HepG2 (cell line): ENCODE measurements around the gene ZNF747. TPM values are rescaled to one million over a fixed set of nuclear protein-coding genes. Genes with fewer than 3 reads are reported as not detected.
A peak's percentile ranks its signal among the peaks of the same experiment; 100 is the strongest.

ENCODE experiments used
- ADNP ChIP-seq: sonication (generic); formaldehyde crosslinking; IDR thresholded peaks from 2 replicates; pipeline ENCODE4 v1.4.0; 2020; ENCODE audit warnings: missing genetic modification reagents
- HIVEP1 ChIP-seq: sonication (generic); formaldehyde crosslinking; IDR thresholded peaks from 2 replicates; pipeline ENCODE4 v1.4.0; 2020; ENCODE audit warnings: mild to moderate bottlenecking, missing genetic modification reagents
- HMG20B ChIP-seq: conservative IDR thresholded peaks from 2 replicates; pipeline ENCODE4 v1.6.1; 2016; ENCODE audit warnings: missing genetic modification reagents, missing compliant biosample characterization
- KDM1A ChIP-seq: IDR thresholded peaks from 2 replicates; pipeline ENCODE4 v1.6.1; 2016; ENCODE audit warnings: missing compliant biosample characterization
- KLF9 ChIP-seq: IDR thresholded peaks from 2 replicates; pipeline ENCODE4 v1.6.1; 2016; ENCODE audit warnings: low read depth
- MIXL1 ChIP-seq: IDR thresholded peaks from 2 replicates; pipeline ENCODE4 v1.6.1; 2016
- MTA1 ChIP-seq: sonication (generic); formaldehyde crosslinking; IDR thresholded peaks from 2 replicates; pipeline ENCODE4 v1.4.0; 2020; ENCODE audit warnings: missing genetic modification reagents, mild to moderate bottlenecking, borderline replicate concordance
- ONECUT2 ChIP-seq: sonication (generic); formaldehyde crosslinking; IDR thresholded peaks from 2 replicates; pipeline ENCODE4 v1.4.0; 2020; ENCODE audit warnings: missing genetic modification reagents
- PHF21A ChIP-seq: sonication (generic); formaldehyde crosslinking; IDR thresholded peaks from 2 replicates; pipeline ENCODE4 v1.5.0; 2020; ENCODE audit warnings: mild to moderate bottlenecking, missing genetic modification reagents
- RARA ChIP-seq: IDR thresholded peaks from 2 replicates; pipeline ENCODE4 v1.6.1; 2016; ENCODE audit warnings: missing genetic modification reagents, missing compliant biosample characterization
- TFAP4 ChIP-seq: sonication (generic); IDR thresholded peaks from 2 replicates; pipeline ENCODE4 v1.6.1; 2016; ENCODE audit warnings: low read depth, borderline replicate concordance
- ZNF276 ChIP-seq: sonication (generic); formaldehyde crosslinking; IDR thresholded peaks from 2 replicates; pipeline ENCODE4 v1.4.0; 2020; ENCODE audit warnings: mild to moderate bottlenecking, low read depth, missing genetic modification reagents
- ZNF446 ChIP-seq: sonication (generic); formaldehyde crosslinking; IDR thresholded peaks from 2 replicates; pipeline ENCODE4 v1.5.0; 2020; ENCODE audit warnings: mild to moderate bottlenecking, missing genetic modification reagents
- ZNF713 ChIP-seq: sonication (generic); formaldehyde crosslinking; IDR thresholded peaks from 2 replicates; pipeline ENCODE4 v1.4.0; 2020; ENCODE audit warnings: mild to moderate bottlenecking, missing genetic modification reagents
- ZNF788 ChIP-seq: sonication (generic); formaldehyde crosslinking; IDR thresholded peaks from 2 replicates; pipeline ENCODE4 v1.5.0; 2020; ENCODE audit warnings: mild to moderate bottlenecking, missing genetic modification reagents, borderline replicate concordance
- ZNF878 ChIP-seq: sonication (generic); formaldehyde crosslinking; IDR thresholded peaks from 2 replicates; pipeline ENCODE4 v1.8.1; 2023; ENCODE audit warnings: mild to moderate bottlenecking, missing genetic modification reagents, moderate library complexity
- polyA plus RNA-seq, 8 experiments: library from polyadenylated mRNA; depleted of rRNA in 3 of 8; stranded (reverse) in 7 of 8; unstranded in 1 of 8; fragments of >200 nt; fragmentation: Illumina TruSeq in 4 of 8; extraction: Trizol in 4 of 8; gene quantifications; 2 replicates each; pipeline versions ENCODE4 v1.2.1 to v1.2.3, GENCODE V29; 2011 to 2016; ENCODE audit warnings: low read depth in 4 of 8, missing spikeins in 1 of 8, mixed read lengths in 1 of 8; ENCODE audit not compliant: insufficient read depth in 1 of 8
- total RNA-seq, 5 experiments: library from RNA; depleted of rRNA; stranded (reverse); fragments of >200 nt; fragmentation: Illumina TruSeq; extraction: Trizol; gene quantifications; 2 replicates each; pipeline ENCODE4 v1.2.3, GENCODE V29; 2016; ENCODE audit warnings: low read depth in 1 of 5
- TF ChIP-seq, protein P1 (sequence below): IDR thresholded peaks from 2 replicates; pipeline ENCODE4 v1.6.1; 2018; ENCODE audit warnings: missing genetic modification reagents, mild to moderate bottlenecking, missing compliant biosample characterization
- TF ChIP-seq, protein P2 (sequence below): sonication (generic); formaldehyde crosslinking; IDR thresholded peaks from 2 replicates; pipeline ENCODE4 v1.4.0; 2020; ENCODE audit warnings: missing genetic modification reagents, mild to moderate bottlenecking, borderline replicate concordance
- TF ChIP-seq, protein P3 (sequence below): sonication (generic); formaldehyde crosslinking; IDR thresholded peaks from 2 replicates; pipeline ENCODE4 v1.5.1; 2020; ENCODE audit warnings: mild to moderate bottlenecking, moderate library complexity, missing genetic modification reagents
- TF ChIP-seq, protein P4 (sequence below): sonication (generic); formaldehyde crosslinking; IDR thresholded peaks from 2 replicates; pipeline ENCODE4 v1.8.1; 2022; ENCODE audit warnings: low read depth, mild to moderate bottlenecking, missing genetic modification reagents

Gene ZNF747
- total and polyA plus RNA-seq, 2 of the 13 experiments (the other 11 are each of a cell fraction or from before 2014, with no cell fraction given): 7.2 to 10.2 TPM

GRCh38 chr16:30540916-30541464, 6.3 kb upstream of the ZNF747 start (continued):
- TF ChIP-seq, protein P1, sequence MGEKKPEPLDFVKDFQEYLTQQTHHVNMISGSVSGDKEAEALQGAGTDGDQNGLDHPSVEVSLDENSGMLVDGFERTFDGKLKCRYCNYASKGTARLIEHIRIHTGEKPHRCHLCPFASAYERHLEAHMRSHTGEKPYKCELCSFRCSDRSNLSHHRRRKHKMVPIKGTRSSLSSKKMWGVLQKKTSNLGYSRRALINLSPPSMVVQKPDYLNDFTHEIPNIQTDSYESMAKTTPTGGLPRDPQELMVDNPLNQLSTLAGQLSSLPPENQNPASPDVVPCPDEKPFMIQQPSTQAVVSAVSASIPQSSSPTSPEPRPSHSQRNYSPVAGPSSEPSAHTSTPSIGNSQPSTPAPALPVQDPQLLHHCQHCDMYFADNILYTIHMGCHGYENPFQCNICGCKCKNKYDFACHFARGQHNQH (CRISPR knock-in tag): peak; percentile 54; the same call in 1 of the 2 replicates
- TF ChIP-seq ADNP (CRISPR knock-in tag) (peak; percentile 98), ZNF446 (CRISPR knock-in tag) (0 out of 2 replicates have a peak, but pooled peaks have one; percentile 43), HIVEP1 (CRISPR knock-in tag) (0 out of 2 replicates have a peak, but pooled peaks have one; percentile 19), PHF21A (CRISPR knock-in tag) (peak; percentile 96), KLF9 (CRISPR knock-in tag) (0 out of 2 replicates have a peak, but pooled peaks have one; percentile 71), MTA1 (peak; percentile 20; the same call in 1 of the 2 replicates), ZNF788 (CRISPR knock-in tag) (0 out of 2 replicates have a peak, but pooled peaks have one; percentile 36), MIXL1 (CRISPR knock-in tag) (peak; percentile 94), KDM1A (CRISPR knock-in tag) (peak; percentile 77), ZNF713 (CRISPR knock-in tag) (peak; percentile 28; the same call in 1 of the 2 replicates), RARA (CRISPR knock-in tag) (peak; percentile 60), TFAP4 (peak; percentile 52; the same call in 1 of the 2 replicates), HMG20B (peak; percentile 60; the same call in 1 of the 2 replicates), ZNF276 (peak; percentile 27; the same call in 1 of the 2 replicates), ZNF878 (CRISPR knock-in tag) (0 out of 2 replicates have a peak, but pooled peaks have one; percentile 58), ONECUT2 (peak; percentile 65)
- TF ChIP-seq, protein P2, sequence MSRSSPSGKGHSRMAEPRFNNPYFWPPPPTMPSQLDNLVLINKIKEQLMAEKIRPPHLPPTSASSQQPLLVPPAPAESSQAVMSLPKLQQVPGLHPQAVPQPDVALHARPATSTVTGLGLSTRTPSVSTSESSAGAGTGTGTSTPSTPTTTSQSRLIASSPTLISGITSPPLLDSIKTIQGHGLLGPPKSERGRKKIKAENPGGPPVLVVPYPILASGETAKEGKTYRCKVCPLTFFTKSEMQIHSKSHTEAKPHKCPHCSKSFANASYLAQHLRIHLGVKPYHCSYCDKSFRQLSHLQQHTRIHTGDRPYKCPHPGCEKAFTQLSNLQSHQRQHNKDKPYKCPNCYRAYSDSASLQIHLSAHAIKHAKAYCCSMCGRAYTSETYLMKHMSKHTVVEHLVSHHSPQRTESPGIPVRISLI (CRISPR knock-in tag): peak; percentile 92
- TF ChIP-seq, protein P3, sequence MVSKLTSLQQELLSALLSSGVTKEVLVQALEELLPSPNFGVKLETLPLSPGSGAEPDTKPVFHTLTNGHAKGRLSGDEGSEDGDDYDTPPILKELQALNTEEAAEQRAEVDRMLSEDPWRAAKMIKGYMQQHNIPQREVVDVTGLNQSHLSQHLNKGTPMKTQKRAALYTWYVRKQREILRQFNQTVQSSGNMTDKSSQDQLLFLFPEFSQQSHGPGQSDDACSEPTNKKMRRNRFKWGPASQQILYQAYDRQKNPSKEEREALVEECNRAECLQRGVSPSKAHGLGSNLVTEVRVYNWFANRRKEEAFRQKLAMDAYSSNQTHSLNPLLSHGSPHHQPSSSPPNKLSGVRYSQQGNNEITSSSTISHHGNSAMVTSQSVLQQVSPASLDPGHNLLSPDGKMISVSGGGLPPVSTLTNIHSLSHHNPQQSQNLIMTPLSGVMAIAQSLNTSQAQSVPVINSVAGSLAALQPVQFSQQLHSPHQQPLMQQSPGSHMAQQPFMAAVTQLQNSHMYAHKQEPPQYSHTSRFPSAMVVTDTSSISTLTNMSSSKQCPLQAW (CRISPR knock-in tag): peak; percentile 97
- TF ChIP-seq, protein P4, sequence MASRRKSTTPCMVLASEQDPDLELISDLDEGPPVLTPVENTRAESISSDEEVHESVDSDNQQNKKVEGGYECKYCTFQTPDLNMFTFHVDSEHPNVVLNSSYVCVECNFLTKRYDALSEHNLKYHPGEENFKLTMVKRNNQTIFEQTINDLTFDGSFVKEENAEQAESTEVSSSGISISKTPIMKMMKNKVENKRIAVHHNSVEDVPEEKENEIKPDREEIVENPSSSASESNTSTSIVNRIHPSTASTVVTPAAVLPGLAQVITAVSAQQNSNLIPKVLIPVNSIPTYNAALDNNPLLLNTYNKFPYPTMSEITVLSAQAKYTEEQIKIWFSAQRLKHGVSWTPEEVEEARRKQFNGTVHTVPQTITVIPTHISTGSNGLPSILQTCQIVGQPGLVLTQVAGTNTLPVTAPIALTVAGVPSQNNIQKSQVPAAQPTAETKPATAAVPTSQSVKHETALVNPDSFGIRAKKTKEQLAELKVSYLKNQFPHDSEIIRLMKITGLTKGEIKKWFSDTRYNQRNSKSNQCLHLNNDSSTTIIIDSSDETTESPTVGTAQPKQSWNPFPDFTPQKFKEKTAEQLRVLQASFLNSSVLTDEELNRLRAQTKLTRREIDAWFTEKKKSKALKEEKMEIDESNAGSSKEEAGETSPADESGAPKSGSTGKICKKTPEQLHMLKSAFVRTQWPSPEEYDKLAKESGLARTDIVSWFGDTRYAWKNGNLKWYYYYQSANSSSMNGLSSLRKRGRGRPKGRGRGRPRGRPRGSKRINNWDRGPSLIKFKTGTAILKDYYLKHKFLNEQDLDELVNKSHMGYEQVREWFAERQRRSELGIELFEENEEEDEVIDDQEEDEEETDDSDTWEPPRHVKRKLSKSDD (CRISPR knock-in tag): peak; percentile 78; the same call in 1 of the 2 replicates
